ENCODE data around the gene OR10G2. TPM values are rescaled to one million over a fixed set of nuclear protein-coding genes. Genes with fewer than 3 reads are reported as not detected.

OR10G2 gene
- total RNA-seq, 1 experiment from 2014 or later, result not detected

Other genes with a start within 250 kb of the OR10G2 start
- gene CHD8, start 178.8 kb downstream of the OR10G2 start, total RNA-seq (2021; ENCODE audit: unreplicated experiment), result 46.8 TPM
- gene RAB2B, start 158.0 kb downstream of the OR10G2 start, total RNA-seq (2021; ENCODE audit: unreplicated experiment), result 24.3 TPM
- gene TOX4, start 157.7 kb downstream of the OR10G2 start, total RNA-seq (2021; ENCODE audit: unreplicated experiment), result 58.5 TPM
- gene METTL3, start 123.6 kb downstream of the OR10G2 start, total RNA-seq (2021; ENCODE audit: unreplicated experiment), result 62.3 TPM
- gene SALL2, start 108.6 kb downstream of the OR10G2 start, total RNA-seq (2021; ENCODE audit: unreplicated experiment), result 0.47 TPM
- gene OR10G3, start 54.9 kb downstream of the OR10G2 start, total RNA-seq (2021; ENCODE audit: unreplicated experiment), result not detected
- not detected for gene OR4E2, start 18.9 kb upstream of the OR10G2 start, total RNA-seq (2021; ENCODE audit: unreplicated experiment)
- gene OR4E1, start 38.9 kb upstream of the OR10G2 start, total RNA-seq (2021; ENCODE audit: unreplicated experiment), result not detected